Pulmonary artery endothelial cell (primary cell): ENCODE data around the gene ZSWIM3. TPM values are rescaled to one million over a fixed set of nuclear protein-coding genes. Genes with fewer than 3 reads are reported as not detected.
"Not testable (repeated sequence)": the region's sequence is repeated elsewhere in the genome, so short reads cannot be mapped to it uniquely, and the experiment has no call there.

ENCODE experiments used
- DNase-seq: peaks from one replicate; pipeline ENCODE4 v3.0.0-alpha.2; 2011; ENCODE audit warnings: low read depth, low spot score
- total RNA-seq: library from RNA; depleted of rRNA; stranded (reverse); fragments of >200 nt; gene quantifications from 2 replicates; pipeline ENCODE4 v1.2.3, GENCODE V29; 2014

Gene ZSWIM3
- total RNA-seq, 1 donor from 2014 or later, result 5.4 TPM

GRCh38 chr20:45860560-45861220 is 3.3 kb downstream of the ZSWIM3 start:
- no peak for DNase-seq

- DNase-seq, result no peak
Observed at GRCh38 chr20:45861221-45862075, 4.0 kb downstream of the ZSWIM3 start.

GRCh38 chr20:45863543-45864470 is 6.4 kb downstream of the ZSWIM3 start:
- DNase-seq, result no peak

GRCh38 chr20:45866454-45866853 is 9.0 kb downstream of the ZSWIM3 start:
- no peak for DNase-seq

- no peak for DNase-seq
Observed at GRCh38 chr20:45867136-45867818, 9.9 kb downstream of the ZSWIM3 start.

GRCh38 chr20:45867819-45868176 is 10.4 kb downstream of the ZSWIM3 start:
- DNase-seq, result no peak

GRCh38 chr20:45872626-45873025 is 15.2 kb downstream of the ZSWIM3 start:
- no peak for DNase-seq

- no peak for DNase-seq
Observed at GRCh38 chr20:45873409-45874103, 16.1 kb downstream of the ZSWIM3 start.

- DNase-seq, result not testable (repeated sequence)
Observed at GRCh38 chr20:45874104-45874481, 16.7 kb downstream of the ZSWIM3 start.

GRCh38 chr20:45874576-45874975 is 17.2 kb downstream of the ZSWIM3 start:
- no peak for DNase-seq

- no peak for DNase-seq
Observed at GRCh38 chr20:45878076-45878761, 20.8 kb downstream of the ZSWIM3 start.

GRCh38 chr20:45880988-45881788 is 23.8 kb downstream of the ZSWIM3 start, which contains the start of gene ZSWIM1:
Gene ZSWIM1, plus strand, starts transcription at chr20:45881227. Its CDS starts 1,366 bp downstream, at chr20:45882593.
- DNase-seq, result peak; percentile 96

GRCh38 chr20:45882469-45883099 is 25.2 kb downstream of the ZSWIM3 start:
- no peak for DNase-seq

GRCh38 chr20:45883100-45883469 is 25.7 kb downstream of the ZSWIM3 start:
- DNase-seq, result no peak

- DNase-seq, result no peak
Observed at GRCh38 chr20:45886590-45887345, 29.4 kb downstream of the ZSWIM3 start.

GRCh38 chr20:45887346-45887715 is 29.9 kb downstream of the ZSWIM3 start, which contains the start of gene SPATA25:
Gene SPATA25, minus strand, starts transcription at chr20:45887622. Its CDS starts 32 bp downstream, at chr20:45887590.
- no peak for DNase-seq

GRCh38 chr20:45888681-45889080 is 31.3 kb downstream of the ZSWIM3 start:
- no peak for DNase-seq
